ENCODE results near the gene INSYN1.

INSYN1 gene

GRCh38 chr15:73753250-73754130 is at the start of gene INSYN1:
Gene INSYN1, minus strand, starts transcription at chr15:73753351. Its CDS starts 2,221 bp downstream, at chr15:73751130.
- TF ChIP-seq, protein P1, sequence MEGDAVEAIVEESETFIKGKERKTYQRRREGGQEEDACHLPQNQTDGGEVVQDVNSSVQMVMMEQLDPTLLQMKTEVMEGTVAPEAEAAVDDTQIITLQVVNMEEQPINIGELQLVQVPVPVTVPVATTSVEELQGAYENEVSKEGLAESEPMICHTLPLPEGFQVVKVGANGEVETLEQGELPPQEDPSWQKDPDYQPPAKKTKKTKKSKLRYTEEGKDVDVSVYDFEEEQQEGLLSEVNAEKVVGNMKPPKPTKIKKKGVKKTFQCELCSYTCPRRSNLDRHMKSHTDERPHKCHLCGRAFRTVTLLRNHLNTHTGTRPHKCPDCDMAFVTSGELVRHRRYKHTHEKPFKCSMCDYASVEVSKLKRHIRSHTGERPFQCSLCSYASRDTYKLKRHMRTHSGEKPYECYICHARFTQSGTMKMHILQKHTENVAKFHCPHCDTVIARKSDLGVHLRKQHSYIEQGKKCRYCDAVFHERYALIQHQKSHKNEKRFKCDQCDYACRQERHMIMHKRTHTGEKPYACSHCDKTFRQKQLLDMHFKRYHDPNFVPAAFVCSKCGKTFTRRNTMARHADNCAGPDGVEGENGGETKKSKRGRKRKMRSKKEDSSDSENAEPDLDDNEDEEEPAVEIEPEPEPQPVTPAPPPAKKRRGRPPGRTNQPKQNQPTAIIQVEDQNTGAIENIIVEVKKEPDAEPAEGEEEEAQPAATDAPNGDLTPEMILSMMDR (IDR thresholded peaks at IDR 0.05; ENCODE audit: low read depth, low read length): no peak
- DNase-seq (ENCODE audit: low read depth in 2 of 2): peak; percentile 38 to 59
- H3K4me3 ChIP-seq (replicated peaks in 1 of 2; ENCODE audit: low read depth in 2 of 2, low read length in 2 of 2): peak within 1 kb of the TSS; percentile 45 to 46

DNA sequence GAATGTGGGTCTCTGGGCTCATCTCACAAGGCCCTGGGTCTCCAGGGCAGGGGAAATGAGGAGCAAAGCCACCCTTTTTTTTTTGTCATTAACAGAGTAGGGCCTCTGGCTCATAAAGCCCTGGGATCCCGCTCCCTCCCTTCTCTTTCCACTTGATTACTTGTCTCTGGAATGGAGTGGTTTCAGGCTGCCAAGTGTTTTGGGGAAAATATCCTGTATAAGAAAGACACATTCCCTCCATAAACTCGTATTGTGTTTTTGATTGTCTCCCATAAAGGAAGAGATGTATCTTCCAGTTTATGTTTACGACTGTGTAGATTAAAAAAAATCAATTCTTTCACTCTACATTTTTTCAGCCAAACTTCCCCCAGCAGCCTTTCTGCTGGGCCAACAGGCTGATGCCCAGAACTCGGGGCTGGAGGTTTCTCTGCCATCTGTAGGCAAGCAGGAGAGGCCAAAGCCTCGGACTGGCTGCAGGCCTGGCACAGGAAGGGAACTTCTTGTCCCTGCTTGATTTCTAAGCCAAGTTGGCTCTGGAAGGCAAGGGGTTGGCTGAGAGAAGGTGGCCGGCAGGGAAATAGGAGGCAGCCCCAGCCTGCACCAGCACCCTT is 49.4 kb upstream of the INSYN1 start:
- H3K4me3 ChIP-seq (replicated peaks in 1 of 2; ENCODE audit: low read depth in 2 of 2, low read length in 2 of 2): no peak overlapping the region
- DNase-seq (ENCODE audit: low read depth in 2 of 2): no peak
- TF ChIP-seq, protein P1 (IDR thresholded peaks at IDR 0.05; ENCODE audit: low read depth, low read length): no peak

GRCh38 chr15:73800662-73801345 is 47.7 kb upstream of the INSYN1 start:
- TF ChIP-seq, protein P1 (IDR thresholded peaks at IDR 0.05; ENCODE audit: low read depth, low read length): no peak
- peak; percentile 83 to 90 for DNase-seq (ENCODE audit: low read depth in 2 of 2)
- peak overlapping the region in 1 of 2 donors; percentile 5 for H3K4me3 ChIP-seq (replicated peaks in 1 of 2; ENCODE audit: low read depth in 2 of 2, low read length in 2 of 2)

DNA sequence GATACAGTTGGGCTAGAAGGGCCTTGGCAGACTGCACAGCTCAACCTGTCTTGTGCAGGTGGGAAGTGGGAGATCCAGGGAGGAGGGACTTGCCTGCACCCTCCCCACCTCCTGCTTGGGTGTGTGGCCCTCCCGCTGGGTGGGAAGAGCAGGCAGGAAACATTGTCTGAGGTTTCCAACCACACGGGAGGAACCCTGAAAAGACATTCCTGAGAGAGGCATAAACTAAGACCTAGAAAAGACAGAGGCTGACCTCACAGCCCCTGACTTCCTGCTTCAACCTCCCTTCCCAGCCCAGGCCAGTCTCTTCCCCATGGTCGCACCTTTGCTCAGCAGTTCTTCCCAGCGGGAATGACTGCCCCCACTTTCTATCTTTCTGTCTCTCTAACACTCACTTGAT is 46.3 kb upstream of the INSYN1 start:
- no peak overlapping the region for H3K4me3 ChIP-seq (replicated peaks in 1 of 2; ENCODE audit: low read depth in 2 of 2, low read length in 2 of 2)
- TF ChIP-seq, protein P1 (IDR thresholded peaks at IDR 0.05; ENCODE audit: low read depth, low read length): no peak
- DNase-seq (ENCODE audit: low read depth in 2 of 2): peak; percentile 19 to 43

DNA sequence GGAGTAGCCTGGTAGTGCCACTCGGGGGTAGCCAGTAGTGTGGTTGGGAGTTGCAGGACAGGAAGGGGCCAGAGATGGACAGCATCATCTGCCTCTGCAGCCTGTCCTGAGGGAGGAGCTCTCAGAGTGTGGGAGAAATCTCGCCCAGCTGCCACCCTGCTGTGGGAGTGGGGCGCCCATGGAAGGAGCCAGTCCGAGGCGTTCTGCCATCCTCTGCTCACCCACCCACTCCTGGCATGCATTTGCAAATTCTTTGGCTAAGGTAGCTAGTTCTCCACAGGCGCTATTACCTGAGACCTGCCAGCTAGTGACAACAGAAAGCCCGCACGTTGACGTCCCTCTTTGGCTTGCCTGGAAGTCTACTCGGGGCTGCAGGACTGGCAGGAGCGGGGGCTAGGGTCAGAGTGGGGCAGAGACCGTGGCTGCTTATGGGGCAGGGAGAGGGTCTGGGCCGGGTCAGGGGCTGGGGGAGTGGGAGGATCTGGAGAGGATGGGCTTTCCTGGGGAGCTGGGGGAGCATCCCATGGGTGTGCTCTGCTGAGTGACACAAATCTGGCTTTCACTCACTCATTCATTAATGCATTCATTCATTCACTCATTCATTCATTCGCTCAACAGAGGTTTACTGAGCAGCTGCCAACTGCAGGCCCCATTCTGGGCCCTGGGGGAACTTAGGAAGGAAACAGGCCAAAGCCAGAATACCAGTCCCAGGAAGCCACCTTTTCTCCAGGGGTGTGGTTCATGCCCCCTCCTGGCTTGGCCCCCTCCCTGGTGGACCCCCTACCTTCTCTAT is 44.4 kb upstream of the INSYN1 start:
- no peak for DNase-seq (ENCODE audit: low read depth in 2 of 2)
- TF ChIP-seq, protein P1 (IDR thresholded peaks at IDR 0.05; ENCODE audit: low read depth, low read length): no peak
- H3K4me3 ChIP-seq (replicated peaks in 1 of 2; ENCODE audit: low read depth in 2 of 2, low read length in 2 of 2): no peak overlapping the region

- TF ChIP-seq, protein P1 (IDR thresholded peaks at IDR 0.05; ENCODE audit: low read depth, low read length): no peak
- no peak for DNase-seq (ENCODE audit: low read depth in 2 of 2)
- no peak overlapping the region for H3K4me3 ChIP-seq (replicated peaks in 1 of 2; ENCODE audit: low read depth in 2 of 2, low read length in 2 of 2)
These were observed 43.2 kb upstream of the INSYN1 start for GRCh38 chr15:73796331-73796831.

Measured in cardiac fibroblast (primary cell).